Loucy (cell line): ENCODE data around the gene GRIP2.

Experiments used
- H2AFZ ChIP-seq: fragments of 200-600 bp; sonication (generic); 2 replicates; pipeline ENCODE4 v1.6.0; 2016; ENCODE audit warnings: antibody characterized with exemption, mild to moderate bottlenecking, low read length, moderate library complexity
- H3F3A ChIP-seq: fragments of 200-600 bp; 2 replicates; pipeline ENCODE4 v1.6.0; 2016; ENCODE audit warnings: antibody characterized with exemption, low read depth, mild to moderate bottlenecking
- H3K27me3 ChIP-seq: fragments of 200-600 bp; sonication (generic); 2 replicates; pipeline ENCODE4 v1.6.1; 2014; ENCODE audit warnings: low read length, mild to moderate bottlenecking; ENCODE audit not compliant: insufficient read depth, poor library complexity, severe bottlenecking
- H3K36me3 ChIP-seq: fragments of 200-600 bp; sonication (generic); 2 replicates; pipeline ENCODE4 v1.6.1; 2016; ENCODE audit warnings: low read length; ENCODE audit not compliant: insufficient read depth
- H3K4me1 ChIP-seq: fragments of 200-600 bp; sonication (generic); 2 replicates; pipeline ENCODE4 v1.5.1; 2014; ENCODE audit warnings: low read length, mild to moderate bottlenecking; ENCODE audit not compliant: insufficient read depth, poor library complexity, severe bottlenecking
- H3K4me2 ChIP-seq: fragments of 200-600 bp; sonication (generic); 2 replicates; pipeline ENCODE4 v1.6.0; 2014; ENCODE audit warnings: antibody characterized with exemption, low read length, low read depth, mild to moderate bottlenecking; ENCODE audit not compliant: poor library complexity, severe bottlenecking
- H3K4me3 ChIP-seq: fragments of 200-600 bp; sonication (generic); 2 replicates; pipeline ENCODE4 v1.5.1; 2014; ENCODE audit warnings: low read length, mild to moderate bottlenecking, mixed read lengths; ENCODE audit not compliant: poor library complexity, severe bottlenecking
- H3K79me2 ChIP-seq: fragments of 200-600 bp; sonication (generic); 2 replicates; pipeline ENCODE4 v1.6.1; 2014; ENCODE audit warnings: low read length; ENCODE audit not compliant: insufficient read depth
- H3K9ac ChIP-seq: fragments of 200-600 bp; sonication (generic); 2 replicates; pipeline ENCODE4 v1.6.0; 2014; ENCODE audit warnings: mild to moderate bottlenecking, low read depth, low read length, moderate library complexity; ENCODE audit not compliant: poor library complexity, severe bottlenecking
- H3K9me2 ChIP-seq: fragments of 200-600 bp; sonication (generic); replicated peaks from 2 replicates; pipeline ENCODE4 v1.6.1; 2016; ENCODE audit warnings: low read depth, low read length, mixed read lengths
- H3K9me3 ChIP-seq: fragments of 200-600 bp; sonication (generic); 2 replicates; pipeline ENCODE4 v1.6.1; 2014; ENCODE audit warnings: mild to moderate bottlenecking, antibody characterized with exemption, low read length, low read depth; ENCODE audit not compliant: insufficient read depth
- H4K20me1 ChIP-seq: fragments of 200-600 bp; sonication (generic); 2 replicates; pipeline ENCODE4 v1.6.0; 2014; ENCODE audit warnings: antibody characterized with exemption, low read length, mild to moderate bottlenecking; ENCODE audit not compliant: insufficient read depth, poor library complexity, severe bottlenecking
- CTCF ChIP-seq: fragments of 200-600 bp; sonication (generic); conservative IDR thresholded peaks from 2 replicates; pipeline ENCODE4 v1.5.1; 2014; ENCODE audit warnings: mild to moderate bottlenecking, antibody characterized with exemption, low read length
- EZH2phosphoT487 ChIP-seq: fragments of 200-600 bp; IDR thresholded peaks from 2 replicates; pipeline ENCODE4 v1.6.1; 2018; ENCODE audit warnings: antibody characterized with exemption, mild to moderate bottlenecking, moderate library complexity, borderline replicate concordance

Gene GRIP2

GRCh38 chr3:14563946-14564539, 23.9 kb upstream of the GRIP2 start:
- Histone ChIP-seq H3K9me3 (no peaks in the 10 kb centered on the region), H4K20me1 (no peaks in the 10 kb centered on the region), H3K36me3 (no peaks in the 10 kb centered on the region), H3K9ac (no peak overlapping the region), H3K79me2 (no peaks in the 10 kb centered on the region), H3K4me3 (no peak overlapping the region), H3K4me1 (peaks cover 8% of the 10 kb centered on the region), H3K9me2 (no peaks in the 10 kb centered on the region), H3K27me3 (no peaks in the 10 kb centered on the region), H3F3A (no peaks in the 10 kb centered on the region), H3K4me2 (no peak overlapping the region), H2AFZ (no peak overlapping the region)
- no peak for TF ChIP-seq EZH2phosphoT487
- no peak for TF ChIP-seq CTCF

- Histone ChIP-seq H3K27me3 (no peaks in the 10 kb centered on the region), H3K4me3 (no peak overlapping the region), H3K4me2 (no peak overlapping the region), H4K20me1 (no peaks in the 10 kb centered on the region), H3K79me2 (no peaks in the 10 kb centered on the region), H3K9me3 (no peaks in the 10 kb centered on the region), H2AFZ (no peak overlapping the region), H3F3A (no peaks in the 10 kb centered on the region), H3K4me1 (peaks cover 8% of the 10 kb centered on the region), H3K36me3 (no peaks in the 10 kb centered on the region), H3K9me2 (no peaks in the 10 kb centered on the region), H3K9ac (no peak overlapping the region)
- TF ChIP-seq CTCF (no peak), EZH2phosphoT487 (no peak)
These were observed 22.2 kb upstream of the GRIP2 start for GRCh38 chr3:14562121-14562890.

GRCh38 chr3:14561051-14561960, 21.2 kb upstream of the GRIP2 start:
- TF ChIP-seq EZH2phosphoT487 = no peak
- TF ChIP-seq CTCF = no peak
- H2AFZ ChIP-seq = no peak overlapping the region

More at GRCh38 chr3:14561051-14561960, 21.2 kb upstream of the GRIP2 start:
- H3K9ac ChIP-seq = no peak overlapping the region
- no peaks in the 10 kb centered on the region for H3F3A ChIP-seq
- no peak overlapping the region for H3K4me2 ChIP-seq
- H3K4me1 ChIP-seq = peaks cover 7% of the 10 kb centered on the region
- no peaks in the 10 kb centered on the region for H3K9me3 ChIP-seq
- H3K36me3 ChIP-seq = no peaks in the 10 kb centered on the region
- H3K9me2 ChIP-seq = no peaks in the 10 kb centered on the region
- no peaks in the 10 kb centered on the region for H4K20me1 ChIP-seq
- H3K79me2 ChIP-seq = no peaks in the 10 kb centered on the region
- no peaks in the 10 kb centered on the region for H3K27me3 ChIP-seq
- no peak overlapping the region for H3K4me3 ChIP-seq
